ENCODE data around the gene ECE1.
A peak's percentile ranks its signal among the peaks of the same experiment; 100 is the strongest.
"Not testable (repeated sequence)": the region's sequence is repeated elsewhere in the genome, so short reads cannot be mapped to it uniquely, and the experiment has no call there.

Gene ECE1

GRCh38 chr1:21188235-21188634, 102.0 kb downstream of the ECE1 start:
- Histone ChIP-seq H3K27me3 (replicated peaks; ENCODE audit: control insufficient read depth, insufficient read depth, low read length) (no peaks in the 10 kb centered on the region), H3K36me3 (ENCODE audit: control insufficient read depth, insufficient read depth, low read length) (no peaks in the 10 kb centered on the region)

GRCh38 chr1:21185221-21185731, 105.0 kb downstream of the ECE1 start:
- no peaks in the 10 kb centered on the region for H3K27me3 ChIP-seq (replicated peaks; ENCODE audit: control insufficient read depth, insufficient read depth, low read length)
- no peak for DNase-seq (ENCODE audit: extremely low read depth, insufficient read length)
- no peak overlapping the region for H3K4me3 ChIP-seq (replicated peaks; ENCODE audit: low read depth, low read length)
- TF ChIP-seq CTCF (IDR thresholded peaks at IDR 0.05; ENCODE audit: insufficient read depth, low read length, poor library complexity, severe bottlenecking): no peak
- no peaks in the 10 kb centered on the region for H3K36me3 ChIP-seq (ENCODE audit: control insufficient read depth, insufficient read depth, low read length)

More at GRCh38 chr1:21188235-21188634, 102.0 kb downstream of the ECE1 start:
- DNase-seq (ENCODE audit: extremely low read depth, insufficient read length): no peak
- H3K4me3 ChIP-seq (replicated peaks; ENCODE audit: low read depth, low read length): no peak overlapping the region
- TF ChIP-seq CTCF (IDR thresholded peaks at IDR 0.05; ENCODE audit: insufficient read depth, low read length, poor library complexity, severe bottlenecking): no peak

GRCh38 chr1:21184276-21184675, 106.0 kb downstream of the ECE1 start:
- Histone ChIP-seq H3K36me3 (ENCODE audit: control insufficient read depth, insufficient read depth, low read length) (no peaks in the 10 kb centered on the region), H3K27me3 (replicated peaks; ENCODE audit: control insufficient read depth, insufficient read depth, low read length) (no peaks in the 10 kb centered on the region), H3K4me3 (replicated peaks; ENCODE audit: low read depth, low read length) (no peak overlapping the region)
- no peak for TF ChIP-seq CTCF (IDR thresholded peaks at IDR 0.05; ENCODE audit: insufficient read depth, low read length, poor library complexity, severe bottlenecking)
- DNase-seq (ENCODE audit: extremely low read depth, insufficient read length): peak; percentile 16

- DNase-seq (ENCODE audit: extremely low read depth, insufficient read length): no peak
- no peaks in the 10 kb centered on the region for H3K36me3 ChIP-seq (ENCODE audit: control insufficient read depth, insufficient read depth, low read length)
- TF ChIP-seq CTCF (IDR thresholded peaks at IDR 0.05; ENCODE audit: insufficient read depth, low read length, poor library complexity, severe bottlenecking): no peak
- H3K4me3 ChIP-seq (replicated peaks; ENCODE audit: low read depth, low read length): no peak overlapping the region
- no peaks in the 10 kb centered on the region for H3K27me3 ChIP-seq (replicated peaks; ENCODE audit: control insufficient read depth, insufficient read depth, low read length)
Observed at GRCh38 chr1:21182181-21182731, 108.0 kb downstream of the ECE1 start.

GRCh38 chr1:21178271-21178670, 112.0 kb downstream of the ECE1 start:
- DNase-seq (ENCODE audit: extremely low read depth, insufficient read length); H3K36me3 ChIP-seq (ENCODE audit: control insufficient read depth, insufficient read depth, low read length); H3K4me3 ChIP-seq (replicated peaks; ENCODE audit: low read depth, low read length); H3K27me3 ChIP-seq (replicated peaks; ENCODE audit: control insufficient read depth, insufficient read depth, low read length): not testable (repeated sequence)

GRCh38 chr1:21176586-21177555, 113.4 kb downstream of the ECE1 start, which contains the start of gene EIF4G3:
Gene EIF4G3 (minus strand): TSS chr1:21176897. CDS start chr1:21002742, 174,155 bp downstream.
- DNase-seq (ENCODE audit: extremely low read depth, insufficient read length): peak; percentile 93
- no peaks in the 10 kb centered on the region for H3K36me3 ChIP-seq (ENCODE audit: control insufficient read depth, insufficient read depth, low read length)
- peak within 1 kb of the TSS; percentile 90 for H3K4me3 ChIP-seq (replicated peaks; ENCODE audit: low read depth, low read length)
- no peaks in the 10 kb centered on the region for H3K27me3 ChIP-seq (replicated peaks; ENCODE audit: control insufficient read depth, insufficient read depth, low read length)
- no peak for TF ChIP-seq CTCF (IDR thresholded peaks at IDR 0.05; ENCODE audit: insufficient read depth, low read length, poor library complexity, severe bottlenecking)
